Activated gamma-delta T cell treated with Interleukin-2 at 50 U/mL for 16 hours (primary cell): Measurements from ENCODE around the gene C22orf23.
"Not testable (repeated sequence)": the region's sequence is repeated elsewhere in the genome, so short reads cannot be mapped to it uniquely, and the experiment has no call there.

Source experiments
- DNase-seq: peaks from one replicate; pipeline ENCODE4 v3.0.0-alpha.2; 2020

Gene C22orf23

GRCh38 chr22:37982151-37982785 is 28.9 kb upstream of the C22orf23 start:
- no peak for DNase-seq

DNA sequence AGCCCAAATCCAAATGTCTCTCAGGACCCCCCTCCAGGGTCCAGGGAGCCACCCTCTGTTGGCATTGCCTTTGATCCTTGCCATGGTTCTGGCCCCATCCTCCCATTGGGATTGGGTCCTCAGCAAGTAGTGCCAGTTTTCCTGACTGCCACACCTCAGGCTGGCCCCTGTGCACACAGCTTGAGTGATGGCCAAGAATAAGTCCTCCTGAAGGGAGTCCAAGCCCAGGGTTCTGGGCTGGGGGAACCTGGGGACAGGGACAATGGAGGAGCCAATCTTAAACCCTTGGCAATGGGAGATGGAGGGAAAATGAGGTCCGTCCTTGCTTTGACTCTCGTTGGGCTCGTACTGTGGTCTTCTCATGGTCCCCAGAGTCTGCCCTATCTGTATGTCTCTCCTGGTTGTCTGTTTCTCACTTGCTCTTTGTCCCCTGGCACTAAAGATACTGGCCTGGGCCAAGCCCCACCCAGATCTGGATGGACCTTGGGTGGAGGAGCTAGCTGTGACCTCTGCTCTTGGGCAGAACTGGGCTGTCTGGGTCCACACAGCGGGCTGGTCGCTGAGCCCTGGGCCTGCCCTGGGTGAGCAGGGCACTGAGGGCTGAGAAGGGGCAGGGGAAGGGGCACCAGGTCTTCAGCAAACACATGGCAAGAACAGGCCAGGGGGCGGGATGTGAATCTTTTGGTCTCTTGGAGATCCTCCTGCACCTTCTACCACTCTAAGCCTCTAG is 28.0 kb upstream of the C22orf23 start:
- DNase-seq = no peak

- no peak for DNase-seq
These were observed 26.4 kb upstream of the C22orf23 start for GRCh38 chr22:37979782-37980181.

DNA sequence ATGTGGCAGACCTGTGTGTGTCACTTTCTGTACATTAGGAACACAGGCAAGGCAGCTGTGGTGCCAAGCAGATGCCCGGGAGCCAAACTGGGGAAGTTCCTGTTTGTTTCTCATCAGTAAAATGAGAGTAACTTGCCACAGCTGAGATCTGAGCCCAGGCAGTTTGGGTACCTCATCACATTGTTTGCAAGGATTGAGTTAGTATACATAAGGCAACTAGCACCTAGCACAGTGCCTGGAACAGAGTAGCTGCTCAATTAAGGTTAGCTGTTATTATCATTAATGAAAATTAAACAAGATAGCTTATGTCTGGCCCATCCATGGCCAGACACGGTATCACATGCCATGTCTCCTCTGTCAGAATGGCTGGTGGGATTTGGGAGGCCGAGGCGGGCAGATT is 23.1 kb upstream of the C22orf23 start:
- DNase-seq = no peak

- not testable (repeated sequence) for DNase-seq
These were observed 22.6 kb upstream of the C22orf23 start for GRCh38 chr22:37976022-37976421.

- no peak for DNase-seq
These were observed 21.8 kb upstream of the C22orf23 start for GRCh38 chr22:37975153-37975552.

- DNase-seq = no peak
These were observed 20.1 kb upstream of the C22orf23 start for GRCh38 chr22:37973271-37974170.

DNA sequence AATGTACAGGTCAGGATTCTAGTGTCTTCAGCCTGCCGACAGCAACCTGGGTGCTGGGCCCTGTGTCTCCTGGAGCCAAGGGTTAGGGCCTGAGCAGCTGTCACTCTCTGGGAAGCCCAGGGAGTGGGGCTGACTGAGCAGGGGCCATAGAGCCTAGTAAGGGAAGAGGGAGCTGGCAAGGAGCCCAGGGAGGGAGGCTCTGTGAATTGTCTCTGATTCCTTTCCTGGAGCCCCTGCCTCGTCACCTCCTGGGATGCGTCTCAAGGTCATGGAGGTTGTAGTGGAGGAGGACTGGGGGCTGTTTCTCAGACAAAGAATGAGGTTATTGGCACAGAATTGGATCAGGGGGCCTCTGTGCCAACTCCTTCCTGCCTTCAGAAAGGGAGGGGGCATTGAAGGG is 19.1 kb upstream of the C22orf23 start:
- no peak for DNase-seq

GRCh38 chr22:37971475-37972434 is 18.4 kb upstream of the C22orf23 start:
- DNase-seq = no peak

- no peak for DNase-seq
These were observed 17.5 kb upstream of the C22orf23 start for GRCh38 chr22:37970864-37971263.

GRCh38 chr22:37968452-37969251 is 15.3 kb upstream of the C22orf23 start:
- DNase-seq = no peak

- DNase-seq = no peak
These were observed 14.4 kb upstream of the C22orf23 start for GRCh38 chr22:37967637-37968451.

DNA sequence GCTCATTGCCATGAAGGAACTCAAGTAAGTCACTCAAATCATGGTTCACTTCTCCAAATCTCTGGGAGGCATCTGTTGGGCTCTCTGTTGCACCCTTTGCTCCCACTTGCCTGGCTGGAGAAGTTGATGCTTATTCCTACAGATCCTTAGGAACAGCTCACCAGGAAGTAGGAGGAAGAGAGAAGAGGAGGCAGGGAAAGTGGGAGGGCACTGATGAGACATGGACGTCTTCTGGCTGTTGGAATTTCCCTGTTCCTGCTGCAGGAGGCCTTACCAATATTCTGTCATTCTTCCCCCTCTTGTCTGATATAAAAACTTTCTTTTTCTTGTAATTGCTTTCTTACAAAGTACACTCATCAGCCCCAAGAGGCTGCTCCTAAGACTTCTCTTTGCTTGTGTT is 13.7 kb upstream of the C22orf23 start:
- DNase-seq = no peak

- no peak for DNase-seq
These were observed 12.7 kb upstream of the C22orf23 start for GRCh38 chr22:37965940-37966664.

DNA sequence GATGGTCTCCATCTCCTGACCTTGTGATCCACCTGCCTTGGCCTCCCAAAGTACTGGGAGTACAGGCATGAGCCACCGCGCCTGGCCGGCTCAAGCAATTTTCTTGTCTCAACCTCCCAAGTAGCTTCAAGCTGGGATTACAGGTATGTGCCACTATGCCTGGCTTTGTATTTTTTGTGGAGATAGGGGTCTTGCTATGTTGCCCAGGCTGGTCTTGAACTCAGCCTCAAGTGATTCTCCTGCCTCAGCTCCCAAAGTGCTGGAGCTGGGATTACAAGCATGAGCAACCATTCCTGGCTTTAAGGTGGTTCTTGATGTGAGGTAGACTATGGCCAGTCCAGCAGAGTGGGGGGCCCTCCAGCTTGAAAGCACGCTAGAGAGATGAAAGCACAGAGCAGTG is 7.7 kb upstream of the C22orf23 start:
- DNase-seq = no peak

DNA sequence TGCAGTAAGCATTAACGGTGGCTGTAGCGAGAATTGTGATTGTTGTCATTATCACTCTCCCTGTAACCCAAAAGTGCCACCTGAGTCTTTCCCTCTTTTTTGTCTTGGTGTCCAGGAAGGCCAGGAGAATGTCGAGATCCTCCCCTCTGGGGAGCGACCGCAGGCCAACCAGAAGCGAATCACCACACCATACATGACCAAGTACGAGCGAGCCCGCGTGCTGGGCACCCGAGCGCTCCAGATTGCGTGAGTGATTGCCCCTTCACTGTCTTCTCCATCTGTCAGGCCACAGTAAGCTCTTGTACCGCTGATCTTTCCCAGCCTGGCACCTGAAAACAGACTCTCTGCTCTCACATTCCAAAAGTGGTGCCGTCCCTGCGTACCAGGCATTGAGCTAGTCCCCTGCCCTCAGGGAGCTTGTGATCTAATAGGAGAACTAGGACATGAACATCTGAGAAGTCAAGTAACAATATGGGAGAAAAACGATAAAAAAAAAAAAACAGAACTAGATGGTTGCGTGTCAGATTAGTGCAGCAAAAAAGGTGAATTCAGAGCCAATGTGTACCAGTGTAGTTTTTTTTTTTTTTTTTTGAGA is 5.9 kb upstream of the C22orf23 start:
- no peak for DNase-seq

DNA sequence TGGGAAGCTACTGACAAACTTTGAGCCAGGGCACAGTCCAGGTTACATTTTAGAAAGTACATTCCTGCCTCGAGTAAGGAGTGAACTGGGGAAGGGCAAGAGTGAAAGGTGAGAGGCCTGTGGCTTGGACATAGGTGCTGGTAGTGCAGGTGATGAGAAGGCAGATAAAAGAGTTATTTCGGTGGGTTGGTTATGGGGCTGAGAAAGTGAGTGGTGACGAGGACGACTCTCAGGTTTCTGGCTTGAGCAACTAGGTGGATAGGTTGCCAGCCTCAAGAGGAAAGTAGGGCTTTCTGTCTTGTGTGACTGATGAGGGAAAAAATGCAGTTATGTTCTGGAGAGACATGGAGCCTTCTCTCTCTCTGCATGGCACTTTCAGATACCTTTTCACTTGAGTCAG is 3.8 kb upstream of the C22orf23 start:
- no peak for DNase-seq

- not testable (repeated sequence) for DNase-seq
These were observed 2.5 kb upstream of the C22orf23 start for GRCh38 chr22:37955825-37956397.

DNA sequence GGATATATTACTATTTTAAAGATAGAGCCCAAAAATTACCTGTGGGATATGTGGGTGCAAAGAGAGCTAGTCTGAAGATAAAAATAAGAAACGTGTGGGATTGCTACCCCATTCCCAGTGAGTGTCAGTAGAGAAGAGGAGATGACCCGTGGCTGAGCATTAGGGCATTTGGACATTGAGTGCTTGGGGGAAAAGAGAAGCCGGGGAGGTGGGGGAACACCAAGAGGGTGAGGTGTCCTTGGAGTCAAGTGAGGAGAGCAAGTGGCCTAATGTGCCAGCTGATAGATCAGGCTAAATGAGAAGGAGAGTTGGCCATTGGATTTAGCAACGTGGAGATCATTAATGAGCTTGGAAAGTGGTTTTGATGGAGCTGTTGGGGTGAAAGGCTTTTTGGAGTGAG is 1.3 kb upstream of the C22orf23 start:
- DNase-seq = no peak
